Astrocyte (in vitro differentiated cells and primary cell): ENCODE measurements around the gene CABP4.
"Not testable (repeated sequence)": the region's sequence is repeated elsewhere in the genome, so short reads cannot be mapped to it uniquely, and the experiment has no call there.

Experiments
- EZH2 ChIP-seq: IDR thresholded peaks from 2 replicates; pipeline ENCODE4 v1.6.1; 2012; ENCODE audit warnings: mild to moderate bottlenecking, low read length, inconsistent platforms; ENCODE audit not compliant: insufficient read depth
- TF ChIP-seq, protein P1 (sequence below): IDR thresholded peaks from 2 replicates; pipeline ENCODE4 v1.5.1; 2011; ENCODE audit warnings: low read depth, mild to moderate bottlenecking, inconsistent platforms, low read length, moderate library complexity; ENCODE audit not compliant: insufficient read depth

GRCh38 chr11:67476692-67477091 is 21.5 kb downstream of the CABP4 start:
- TF ChIP-seq, protein P1, sequence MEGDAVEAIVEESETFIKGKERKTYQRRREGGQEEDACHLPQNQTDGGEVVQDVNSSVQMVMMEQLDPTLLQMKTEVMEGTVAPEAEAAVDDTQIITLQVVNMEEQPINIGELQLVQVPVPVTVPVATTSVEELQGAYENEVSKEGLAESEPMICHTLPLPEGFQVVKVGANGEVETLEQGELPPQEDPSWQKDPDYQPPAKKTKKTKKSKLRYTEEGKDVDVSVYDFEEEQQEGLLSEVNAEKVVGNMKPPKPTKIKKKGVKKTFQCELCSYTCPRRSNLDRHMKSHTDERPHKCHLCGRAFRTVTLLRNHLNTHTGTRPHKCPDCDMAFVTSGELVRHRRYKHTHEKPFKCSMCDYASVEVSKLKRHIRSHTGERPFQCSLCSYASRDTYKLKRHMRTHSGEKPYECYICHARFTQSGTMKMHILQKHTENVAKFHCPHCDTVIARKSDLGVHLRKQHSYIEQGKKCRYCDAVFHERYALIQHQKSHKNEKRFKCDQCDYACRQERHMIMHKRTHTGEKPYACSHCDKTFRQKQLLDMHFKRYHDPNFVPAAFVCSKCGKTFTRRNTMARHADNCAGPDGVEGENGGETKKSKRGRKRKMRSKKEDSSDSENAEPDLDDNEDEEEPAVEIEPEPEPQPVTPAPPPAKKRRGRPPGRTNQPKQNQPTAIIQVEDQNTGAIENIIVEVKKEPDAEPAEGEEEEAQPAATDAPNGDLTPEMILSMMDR: not testable (repeated sequence)
- not testable (repeated sequence) for TF ChIP-seq EZH2
